Measurements from ENCODE around the gene PIP5K1B.

DNA sequence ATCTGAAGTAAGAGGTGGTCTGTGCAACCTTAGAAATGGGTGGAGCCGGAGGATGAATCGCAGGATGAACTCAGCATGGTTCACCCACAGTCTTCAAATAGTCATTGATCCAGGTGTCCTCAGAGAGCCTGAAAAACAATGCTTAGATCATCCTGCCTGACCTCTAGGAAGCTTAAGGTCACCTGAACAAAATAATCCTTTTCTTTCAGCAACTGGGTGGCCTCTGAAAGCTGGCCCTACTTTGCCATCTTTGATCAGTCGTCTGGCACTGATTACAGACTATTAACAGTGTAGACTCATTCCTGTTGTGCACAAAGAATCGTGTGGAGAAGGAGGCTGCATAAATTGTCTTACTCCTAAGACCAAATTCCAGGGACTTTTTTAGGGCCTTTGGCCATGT is 50.7 kb downstream of the PIP5K1B start:
- TF ChIP-seq CREB1 (IDR thresholded peaks at IDR 0.05) = no peak
- no peak for TF ChIP-seq CREB1 (CRISPR knock-in tag; IDR thresholded peaks at IDR 0.05)
- TF ChIP-seq, protein P1, sequence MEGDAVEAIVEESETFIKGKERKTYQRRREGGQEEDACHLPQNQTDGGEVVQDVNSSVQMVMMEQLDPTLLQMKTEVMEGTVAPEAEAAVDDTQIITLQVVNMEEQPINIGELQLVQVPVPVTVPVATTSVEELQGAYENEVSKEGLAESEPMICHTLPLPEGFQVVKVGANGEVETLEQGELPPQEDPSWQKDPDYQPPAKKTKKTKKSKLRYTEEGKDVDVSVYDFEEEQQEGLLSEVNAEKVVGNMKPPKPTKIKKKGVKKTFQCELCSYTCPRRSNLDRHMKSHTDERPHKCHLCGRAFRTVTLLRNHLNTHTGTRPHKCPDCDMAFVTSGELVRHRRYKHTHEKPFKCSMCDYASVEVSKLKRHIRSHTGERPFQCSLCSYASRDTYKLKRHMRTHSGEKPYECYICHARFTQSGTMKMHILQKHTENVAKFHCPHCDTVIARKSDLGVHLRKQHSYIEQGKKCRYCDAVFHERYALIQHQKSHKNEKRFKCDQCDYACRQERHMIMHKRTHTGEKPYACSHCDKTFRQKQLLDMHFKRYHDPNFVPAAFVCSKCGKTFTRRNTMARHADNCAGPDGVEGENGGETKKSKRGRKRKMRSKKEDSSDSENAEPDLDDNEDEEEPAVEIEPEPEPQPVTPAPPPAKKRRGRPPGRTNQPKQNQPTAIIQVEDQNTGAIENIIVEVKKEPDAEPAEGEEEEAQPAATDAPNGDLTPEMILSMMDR (CRISPR knock-in tag; IDR thresholded peaks at IDR 0.05) = no peak
